GM12878 (cell line): ENCODE data around the gene DCST1. TPM values are rescaled to one million over a fixed set of nuclear protein-coding genes. Genes with fewer than 3 reads are reported as not detected.

ENCODE experiments used
- ATAC-seq: fragments of 200-7000 bp; cut with Tn5 transposase; 3 replicates; pipeline ENCODE4 v1.9.1; 2020; ENCODE audit warnings: mild to moderate bottlenecking, moderate library complexity
- BruUV-seq: library from RNA; stranded (reverse); fragments of 400-500 nt; replicated peaks from 2 replicates; lab custom pipeline; 2021; lab: Mats Ljungman, UMichigan
- CTCF ChIA-PET: fragments of 300-600 bp; sonication (Branson Sonifier 250); formaldehyde crosslinking; extraction: SDS; loops from one replicate; lab custom pipeline; 2021; ENCODE audit warnings: inconsistent platforms; lab: Yijun Ruan, JAX
- POLR2A ChIA-PET: fragments of 350-600 bp; formaldehyde crosslinking; extraction: SDS; loops from one replicate; lab custom pipeline; 2021; ENCODE audit warnings: inconsistent platforms; lab: Charles Lee
- RAD21 ChIA-PET: fragments of 300-600 bp; sonication (Branson Sonifier 250); formaldehyde crosslinking; loops from one replicate; lab custom pipeline; 2023; ENCODE audit warnings: antibody characterized with exemption; ENCODE audit not compliant: unreplicated experiment; lab: Charles Lee
- SMC1A ChIA-PET: fragments of 300-600 bp; sonication (Branson Sonifier 250); formaldehyde crosslinking; loops from one replicate; lab custom pipeline; 2023; ENCODE audit not compliant: unreplicated experiment, uncharacterized antibody; lab: Charles Lee
- DNase-seq: peaks from one replicate; pipeline ENCODE4 v3.0.0-alpha.2; 2011; ENCODE audit warnings: low read depth, low spot score
- FAIRE-seq: peaks from 3 replicates; lab custom pipeline; 2011; peaks lifted over from hg19 to GRCh38; lab: Jason Lieb, UNC
- H2AFZ ChIP-seq: 2 replicates; pipeline ENCODE4 v1.6.0; 2011; ENCODE audit warnings: low read depth, low read length, control low read depth; ENCODE audit not compliant: control insufficient read depth
- H3K27ac ChIP-seq: 2 replicates; pipeline ENCODE4 v1.5.1; 2011; ENCODE audit warnings: control low read depth; ENCODE audit not compliant: control insufficient read depth, insufficient read depth
- H3K27me3 ChIP-seq, 2 experiments: replicated peaks in 1 of 2; 2 replicates each; pipeline versions ENCODE4 v1.6.0 to v1.6.1; 2011; ENCODE audit warnings: low read length in 1 of 2; ENCODE audit not compliant: control insufficient read depth in 2 of 2, insufficient read depth in 2 of 2
- H3K36me3 ChIP-seq, 2 experiments: 2 replicates each; pipeline ENCODE4 v1.5.1; 2011; ENCODE audit warnings: low read length in 1 of 2; ENCODE audit not compliant: control insufficient read depth in 2 of 2, insufficient read depth in 2 of 2
- H3K4me1 ChIP-seq: 2 replicates; pipeline ENCODE4 v1.6.1; 2011; ENCODE audit warnings: mild to moderate bottlenecking, low read length, moderate library complexity, mixed read lengths; ENCODE audit not compliant: control insufficient read depth, insufficient read depth
- H3K4me2 ChIP-seq: 2 replicates; pipeline ENCODE4 v1.6.0; 2011; ENCODE audit warnings: control low read depth; ENCODE audit not compliant: control insufficient read depth, insufficient read depth
- H3K4me3 ChIP-seq: fragments of 200-600 bp; sonication (generic); 2 replicates; pipeline ENCODE4 v1.5.1; 2016
- H3K79me2 ChIP-seq: 2 replicates; pipeline ENCODE4 v1.6.0; 2011; ENCODE audit warnings: low read length; ENCODE audit not compliant: control insufficient read depth, insufficient read depth
- H3K9ac ChIP-seq: 2 replicates; pipeline ENCODE4 v1.8.0; 2011; ENCODE audit warnings: low read length, control low read depth, mixed read lengths; ENCODE audit not compliant: control insufficient read depth, insufficient read depth
- H3K9me3 ChIP-seq: replicated peaks from 3 replicates; pipeline ENCODE4 v1.5.1; 2011; ENCODE audit warnings: mild to moderate bottlenecking, low read length; ENCODE audit not compliant: control insufficient read depth, insufficient read depth
- H4K20me1 ChIP-seq: 2 replicates; pipeline ENCODE4 v1.6.0; 2011; ENCODE audit not compliant: control insufficient read depth, insufficient read depth
- CREM ChIP-seq: IDR thresholded peaks from 2 replicates; pipeline ENCODE4 v1.6.1; 2014; ENCODE audit warnings: antibody characterized with exemption, low read depth
- E4F1 ChIP-seq: fragments of 450-650 bp; IDR thresholded peaks from 2 replicates; pipeline ENCODE4 v1.6.1; 2018; ENCODE audit warnings: borderline replicate concordance, mild to moderate bottlenecking; ENCODE audit not compliant: partially characterized antibody
- EED ChIP-seq: sonication (generic); IDR thresholded peaks from 2 replicates; pipeline ENCODE4 v1.6.1; 2016; ENCODE audit warnings: antibody characterized with exemption, low read depth
- HCFC1 ChIP-seq: fragments of 150-350 bp; IDR thresholded peaks from 2 replicates; pipeline ENCODE4 v1.6.1; 2014; ENCODE audit warnings: low read length
- IKZF1 ChIP-seq: fragments of 450-650 bp; conservative IDR thresholded peaks from 2 replicates; pipeline ENCODE4 v1.6.1; 2017; ENCODE audit warnings: antibody characterized with exemption, mild to moderate bottlenecking
- LARP7 ChIP-seq: fragments of 450-650 bp; IDR thresholded peaks from 2 replicates; pipeline ENCODE4 v1.6.1; 2017; ENCODE audit warnings: mild to moderate bottlenecking
- MEF2B ChIP-seq: fragments of 450-650 bp; IDR thresholded peaks from 2 replicates; pipeline ENCODE4 v1.6.1; 2018; ENCODE audit warnings: mild to moderate bottlenecking, moderate library complexity; ENCODE audit not compliant: partially characterized antibody, poor library complexity, severe bottlenecking
- MTA2 ChIP-seq: fragments of 450-650 bp; IDR thresholded peaks from 2 replicates; pipeline ENCODE4 v1.6.1; 2016; ENCODE audit warnings: low read depth, mild to moderate bottlenecking, moderate library complexity
- NFXL1 ChIP-seq: fragments of 450-650 bp; IDR thresholded peaks from 2 replicates; pipeline ENCODE4 v1.6.1; 2017; ENCODE audit warnings: antibody characterized with exemption, mild to moderate bottlenecking, borderline replicate concordance
- NR2F1 ChIP-seq: fragments of 450-650 bp; conservative IDR thresholded peaks from 2 replicates; pipeline ENCODE4 v1.6.1; 2017; ENCODE audit warnings: mild to moderate bottlenecking
- PAX5 ChIP-seq: IDR thresholded peaks from 2 replicates; pipeline ENCODE4 v1.6.1; 2011; ENCODE audit warnings: low read depth, low read length, borderline replicate concordance
- SRF ChIP-seq, 2 experiments: IDR thresholded peaks; 2 replicates each; pipeline ENCODE4 v1.6.1; 2011; ENCODE audit warnings: low read depth in 2 of 2, low read length in 2 of 2, mild to moderate bottlenecking in 1 of 2, moderate library complexity in 1 of 2
- TARDBP ChIP-seq: IDR thresholded peaks from 2 replicates; pipeline ENCODE4 v1.6.1; 2016; ENCODE audit warnings: borderline replicate concordance
- ZNF274 ChIP-seq: IDR thresholded peaks from one replicate; pipeline ENCODE4 v1.8.0; 2011; ENCODE audit not compliant: insufficient read length, insufficient read depth
- WGBS: methylation state at CpG from one replicate; pipeline ENCODE4 v1.1.6; 2016; ENCODE audit warnings: low lambda C conversion rate; ENCODE audit not compliant: insufficient replicate concordance, insufficient coverage; ENCODE audit errors: missing lambda C conversion rate; 5-methylcytosine and 5-hydroxymethylcytosine counted together
- in situ Hi-C: fragments of 300-500 bp; cut with MboI; formaldehyde crosslinking; loops from 9 replicates; pipeline ENCODE4 v1.14.3; 2018; ENCODE audit warnings: mixed read lengths
- intact Hi-C: fragments of 100-400 bp; cut with micrococcal nuclease; formaldehyde crosslinking; loops from one replicate; pipeline ENCODE4 v1.14.2; 2022; ENCODE audit not compliant: unreplicated experiment
- polyA plus RNA-seq, 11 experiments: library from polyadenylated mRNA; depleted of rRNA in 4 of 11; unstranded in 6 of 11; stranded (reverse) in 5 of 11; fragments of >200 nt; fragmentation: Nextera tagmentation in 4 of 11; fragmentation: Illumina TruSeq in 1 of 11; extraction: Ambion mirVana in 4 of 11; extraction: Trizol in 1 of 11; gene quantifications; 1 replicate in 1 of 11; 2 replicates in 10 of 11; pipeline versions ENCODE4 v1.2.1 to v1.2.3, GENCODE V29; 2011 to 2016; ENCODE audit warnings: inconsistent platforms in 2 of 11, missing spikeins in 2 of 11, low read depth in 1 of 11
- total RNA-seq, 4 experiments: library from RNA; depleted of rRNA in 3 of 4; stranded (reverse); fragments of >200 nt in 3 of 4; fragmentation: Illumina TruSeq in 1 of 4; extraction: Trizol in 1 of 4; gene quantifications; 2 replicates each; pipeline versions ENCODE4 v1.2.1 to v1.2.3, GENCODE V29; 2013 to 2021
- TF ChIP-seq, protein P1 (sequence below): IDR thresholded peaks from 2 replicates; pipeline ENCODE4 v1.6.1; 2011; ENCODE audit warnings: borderline replicate concordance, low read depth, mild to moderate bottlenecking, moderate library complexity, mixed read lengths, low read length; ENCODE audit not compliant: insufficient read depth; ENCODE audit errors: extremely low read length

Gene DCST1
- total and polyA plus RNA-seq, 10 of the 15 experiments (the other 5 are each of a cell fraction or from before 2014, with no cell fraction given): not detected

DNA sequence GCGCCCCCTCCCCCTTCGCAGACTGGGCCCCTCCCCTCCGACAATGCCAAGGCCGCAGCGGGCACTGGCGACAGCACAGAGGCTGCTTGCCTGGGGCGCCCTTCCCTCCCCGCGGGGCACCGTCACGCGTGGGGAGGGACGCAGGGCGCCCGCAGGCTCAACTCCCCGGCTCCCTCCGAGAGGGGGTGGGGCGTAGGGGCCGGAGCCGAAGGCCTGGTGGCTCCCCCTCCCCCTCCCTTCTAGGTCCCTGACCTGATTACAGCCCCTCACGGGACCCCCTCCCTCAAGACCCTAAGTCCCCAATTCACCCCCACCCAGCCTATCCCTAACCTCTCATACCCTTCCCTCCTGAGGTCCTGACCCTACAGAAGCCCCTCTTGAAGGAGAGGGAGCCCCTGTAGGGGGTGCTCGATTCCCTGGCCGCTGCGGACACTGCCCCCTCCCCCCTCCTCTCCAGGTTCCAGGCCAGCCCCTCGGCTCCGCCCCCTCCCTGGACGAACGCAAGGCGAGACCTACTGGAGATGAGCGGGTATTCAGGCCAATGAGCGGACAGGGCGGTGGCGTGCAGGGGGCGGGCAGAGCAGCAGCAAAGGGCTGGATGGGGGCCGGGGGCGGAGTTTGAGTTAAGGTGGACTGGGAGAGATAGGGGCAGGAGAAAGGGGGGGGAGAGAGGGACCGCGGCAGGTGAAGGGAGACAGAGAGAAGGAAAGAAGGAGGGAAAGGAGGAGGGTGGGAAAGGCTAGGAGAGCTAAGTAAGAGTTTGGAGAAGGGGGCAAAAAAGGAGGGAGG, 31.8 kb upstream of the DCST1 start (continued):
- TF ChIP-seq NR2F1 (peak; percentile 84), TARDBP (no peak), HCFC1 (peak; percentile 36; the same call in 1 of the 2 replicates), ZNF274 (no peak), CREM (peak; percentile 34; the same call in 1 of the 2 replicates)

- H3K4me3 ChIP-seq: peak within 1 kb of the TSS; percentile 99
- peaks cover 38% of the 10 kb centered on the region for H3K4me1 ChIP-seq
- peaks cover 52% of the 10 kb centered on the region for H3K79me2 ChIP-seq
- FAIRE-seq (no peak), ATAC-seq (no peak; the same call in 2 of the 3 replicates), DNase-seq (no peak)
- CTCF ChIA-PET: interaction anchor here (0.6 to 11.0 kb wide), 4 partner anchors 14 to 124 kb away, joined by 3 to 226 read pairs (median 30); partner anchors contain the start of genes CKS1B, FLAD1 and SHC1
- no peaks in the 10 kb centered on the region; a peak in 1 of 4 replicates for H3K36me3 ChIP-seq
- intact Hi-C loops (loop anchor here (2.0 to 5.0 kb wide), 2 partner anchors 14 to 40 kb away; partner anchors contain the start of gene PYGO2), in situ Hi-C loops (no loop called here)
- SMC1A ChIA-PET: interaction anchor here (1.3 kb wide), 1 partner anchor 10 kb away, joined by 3 read pairs; no protein-coding TSS in a partner anchor
- peak within 1 kb of the TSS; percentile 91 for H3K27ac ChIP-seq
- no peaks in the 10 kb centered on the region for H3K27me3 ChIP-seq
- H3K9ac ChIP-seq: peak within 1 kb of the TSS; percentile 85
- H2AFZ ChIP-seq: peak within 1 kb of the TSS; percentile 90
- peak within 1 kb of the TSS; percentile 98 for H3K4me2 ChIP-seq
- RAD21 ChIA-PET: interaction anchor here (1.1 to 3.3 kb wide), 2 partner anchors 15 to 82 kb away, joined by 5 to 14 read pairs; no protein-coding TSS in a partner anchor
- no TSS peak for BruUV-seq
- 0 out of 2 replicates have a peak, but pooled peaks cover 3% of the 10 kb centered on the region for H4K20me1 ChIP-seq
- WGBS: 0% methylated on average over 24 of the region's 35 CpGs
- POLR2A ChIA-PET: interaction anchor here (0.6 to 1.9 kb wide), 9 partner anchors 14 to 799 kb away, joined by 3 to 8 read pairs (median 4); partner anchors contain the start of genes ADAM15, FLAD1 and SHC1
- H3K9me3 ChIP-seq: no peaks in the 10 kb centered on the region
- TF ChIP-seq LARP7 (peak; percentile 48; the same call in 1 of the 2 replicates), IKZF1 (peak; percentile 46), MTA2 (peak; percentile 20; the same call in 1 of the 2 replicates), E4F1 (peak; percentile 6), EED (0 out of 2 replicates have a peak, but pooled peaks have one; percentile 18), SRF (IDR thresholded peaks at IDR 0.05; ENCODE audit: low read depth in 2 of 2, low read length in 2 of 2) (peak in 1 of 2 experiments; percentile 42; a peak in 1 of 4 replicates), NFXL1 (no peak), PAX5 (no peak), MEF2B (peak; percentile 9)
- TF ChIP-seq, protein P1, sequence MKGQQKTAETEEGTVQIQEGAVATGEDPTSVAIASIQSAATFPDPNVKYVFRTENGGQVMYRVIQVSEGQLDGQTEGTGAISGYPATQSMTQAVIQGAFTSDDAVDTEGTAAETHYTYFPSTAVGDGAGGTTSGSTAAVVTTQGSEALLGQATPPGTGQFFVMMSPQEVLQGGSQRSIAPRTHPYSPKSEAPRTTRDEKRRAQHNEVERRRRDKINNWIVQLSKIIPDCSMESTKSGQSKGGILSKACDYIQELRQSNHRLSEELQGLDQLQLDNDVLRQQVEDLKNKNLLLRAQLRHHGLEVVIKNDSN: no peak
Observed at GRCh38 chr1:155002464-155003226, 31.0 kb upstream of the DCST1 start, which contains the start of gene ZBTB7B. ZBTB7B (plus strand) TSS chr1:155002802; CDS start chr1:155014661, 11,859 bp downstream.
